Fibroblast of upper back skin (primary cell): ENCODE results near the gene SEZ6L2.
A peak's percentile ranks its signal among the peaks of the same experiment; 100 is the strongest.
"Not testable (repeated sequence)": the region's sequence is repeated elsewhere in the genome, so short reads cannot be mapped to it uniquely, and the experiment has no call there.

Experiments used
- DNase-seq: peaks from one replicate; pipeline ENCODE4 v3.0.0-alpha.2; 2013

The SEZ6L2 gene

DNA sequence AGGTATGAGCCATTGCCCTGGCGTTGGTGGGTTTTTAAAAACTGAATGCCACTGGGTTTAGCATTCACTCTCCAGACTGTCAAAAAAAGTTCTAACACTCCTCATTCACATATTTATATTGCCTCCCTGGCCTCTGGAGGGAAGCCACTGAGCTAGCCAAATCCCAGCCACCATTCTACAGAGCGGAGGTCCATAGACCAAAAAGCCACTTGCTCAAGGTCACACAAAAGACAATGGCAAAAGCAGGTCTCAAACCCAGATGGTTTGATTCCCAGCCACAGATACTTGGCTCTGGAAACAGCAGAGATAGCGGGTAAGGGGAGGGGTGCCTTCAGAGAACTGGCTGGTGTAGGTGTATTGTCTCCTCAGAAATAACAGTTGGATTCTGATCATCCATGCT, 18.3 kb downstream of the SEZ6L2 start:
- DNase-seq = no peak

DNA sequence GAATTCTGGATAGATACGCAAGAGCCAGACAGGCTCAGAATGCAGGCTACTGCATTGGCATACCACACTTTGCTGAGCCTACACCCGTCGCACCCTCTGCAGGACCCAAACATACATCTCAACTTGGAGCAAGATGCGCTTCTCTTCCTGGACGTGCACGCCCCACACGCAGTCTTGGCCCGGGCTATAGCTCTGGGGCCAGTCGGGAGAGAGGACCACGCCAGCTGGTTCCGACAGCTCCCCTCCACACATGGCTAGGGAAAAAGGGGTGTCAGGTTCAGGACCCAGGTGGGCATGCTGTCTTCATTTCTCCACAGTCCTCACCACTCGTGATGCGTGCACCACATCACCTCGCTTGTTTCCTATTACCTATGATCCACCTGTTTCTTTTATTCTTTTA, 21.2 kb downstream of the SEZ6L2 start:
- no peak for DNase-seq

DNA sequence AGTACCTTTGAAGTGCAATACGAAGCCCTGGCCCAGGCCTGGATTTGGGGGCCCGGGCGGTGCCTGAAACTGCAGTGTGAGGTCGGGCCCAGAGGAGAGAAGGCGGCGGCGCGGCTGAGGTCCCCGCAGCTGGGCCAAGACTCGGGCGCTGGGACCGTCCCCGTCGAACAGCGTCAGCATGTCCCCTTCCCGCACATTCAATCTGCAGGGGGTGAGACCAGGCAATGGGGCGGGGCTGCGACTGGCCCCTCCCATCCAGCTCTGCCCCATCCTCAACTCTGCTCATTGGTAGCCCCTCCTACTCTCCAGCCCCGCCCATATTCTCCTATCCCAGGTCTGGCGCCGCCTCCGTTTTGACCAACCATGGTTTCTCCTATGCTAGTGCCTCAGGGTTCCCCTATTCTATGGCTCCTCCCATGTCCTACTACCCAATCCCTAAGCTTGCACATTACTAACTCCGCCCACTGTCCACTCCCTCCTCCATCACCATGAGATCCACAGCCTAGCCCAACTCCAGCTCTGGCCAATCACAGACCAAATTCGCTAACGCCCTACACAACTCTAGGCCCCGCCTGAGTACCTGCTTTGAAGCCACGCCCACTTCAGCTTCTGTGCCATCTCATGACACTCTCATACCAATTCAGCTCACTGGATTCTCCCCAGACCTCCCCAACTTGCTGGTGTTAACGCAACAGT, 21.9 kb downstream of the SEZ6L2 start:
- DNase-seq = no peak

DNA sequence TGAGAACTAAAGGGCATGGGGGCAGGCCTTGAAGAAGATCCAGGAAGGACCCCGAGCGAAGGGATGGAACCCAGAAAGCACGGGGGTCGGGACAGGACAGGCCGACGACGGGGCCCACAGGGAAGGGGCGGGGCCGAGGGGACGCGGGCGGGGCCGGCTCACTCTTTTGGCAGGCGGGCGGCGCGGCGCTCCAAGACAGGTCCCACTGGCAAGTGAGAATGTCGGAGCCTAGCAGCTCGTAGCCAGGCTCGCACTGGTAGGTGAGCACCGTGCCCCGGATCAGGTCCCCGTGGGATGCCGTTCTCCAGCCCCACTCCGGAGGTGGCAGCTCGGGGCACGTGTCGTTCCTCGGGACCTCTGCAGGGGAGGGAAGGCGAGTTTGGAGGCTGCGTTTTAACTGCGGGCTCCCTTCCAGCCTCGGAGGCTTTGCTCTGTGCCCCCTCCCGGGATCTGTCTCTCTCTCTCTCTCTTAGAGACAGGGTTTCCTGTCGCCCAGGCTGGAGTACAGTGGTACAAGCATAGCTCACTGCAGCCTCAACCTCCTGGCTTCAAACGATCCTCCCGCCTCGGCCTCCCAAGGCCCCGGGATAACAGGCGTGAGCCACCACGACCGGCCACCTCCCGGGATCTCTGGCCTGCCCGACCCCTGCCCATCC, 22.6 kb downstream of the SEZ6L2 start:
- DNase-seq = no peak

DNA sequence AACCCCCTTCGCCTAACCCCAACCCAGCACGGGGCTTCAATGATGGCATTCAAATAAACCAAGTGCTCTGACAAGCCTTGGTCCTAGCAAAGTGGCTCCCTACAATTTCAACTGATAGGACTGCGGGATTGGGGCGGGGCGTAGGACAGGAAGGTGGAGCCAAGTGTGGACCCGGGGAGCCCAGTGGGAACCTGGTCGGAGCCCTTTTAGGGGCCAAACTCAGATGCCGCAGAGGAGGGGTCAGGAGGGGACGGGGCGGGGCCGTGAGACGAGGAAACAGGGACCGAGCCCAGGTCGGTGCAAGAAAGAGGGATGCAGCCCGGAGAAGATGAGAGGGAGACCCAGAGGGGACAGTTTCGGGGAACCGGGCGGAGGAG, 23.1 kb downstream of the SEZ6L2 start:
- DNase-seq = no peak

DNA sequence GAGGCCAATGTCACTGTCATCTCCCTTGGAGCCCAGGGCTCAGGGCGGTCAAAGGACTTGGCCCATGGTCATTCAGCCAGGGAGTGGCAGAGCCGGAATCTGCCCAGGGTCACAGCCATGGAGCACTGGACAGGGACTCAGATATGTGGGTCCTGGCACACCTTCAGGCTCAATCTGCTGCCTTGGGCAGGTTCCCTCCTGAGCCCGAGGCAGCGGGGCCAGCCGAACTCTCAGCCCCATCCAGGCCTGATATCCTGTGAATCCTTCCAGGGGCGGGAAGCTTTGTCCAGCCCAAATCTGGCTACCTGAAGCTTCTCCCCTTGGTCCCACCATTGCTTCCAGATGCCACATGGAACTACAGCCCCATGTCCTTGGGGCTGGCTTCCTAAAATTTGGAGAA, 24.1 kb downstream of the SEZ6L2 start:
- DNase-seq = no peak

DNA sequence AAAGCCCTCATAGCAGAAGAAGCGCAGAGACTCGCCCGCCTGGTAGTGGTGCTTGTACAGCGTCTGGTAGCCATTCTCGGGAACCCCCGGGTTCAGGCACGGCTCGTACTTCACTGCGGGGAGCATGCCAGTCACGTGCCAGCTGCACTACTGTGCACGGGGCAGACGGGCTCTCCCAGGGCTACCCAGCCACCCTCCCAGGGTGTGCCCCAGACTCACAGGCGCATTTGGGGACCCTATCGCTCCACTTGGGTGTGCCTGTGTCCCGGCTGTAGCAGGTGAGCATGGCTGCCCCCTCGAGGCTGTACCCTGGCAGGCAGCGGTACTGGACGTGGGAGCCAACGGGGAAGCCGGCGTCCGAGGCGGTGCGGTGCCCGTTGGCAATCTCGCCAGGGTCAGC, 26.0 kb downstream of the SEZ6L2 start:
- DNase-seq = no peak

DNA sequence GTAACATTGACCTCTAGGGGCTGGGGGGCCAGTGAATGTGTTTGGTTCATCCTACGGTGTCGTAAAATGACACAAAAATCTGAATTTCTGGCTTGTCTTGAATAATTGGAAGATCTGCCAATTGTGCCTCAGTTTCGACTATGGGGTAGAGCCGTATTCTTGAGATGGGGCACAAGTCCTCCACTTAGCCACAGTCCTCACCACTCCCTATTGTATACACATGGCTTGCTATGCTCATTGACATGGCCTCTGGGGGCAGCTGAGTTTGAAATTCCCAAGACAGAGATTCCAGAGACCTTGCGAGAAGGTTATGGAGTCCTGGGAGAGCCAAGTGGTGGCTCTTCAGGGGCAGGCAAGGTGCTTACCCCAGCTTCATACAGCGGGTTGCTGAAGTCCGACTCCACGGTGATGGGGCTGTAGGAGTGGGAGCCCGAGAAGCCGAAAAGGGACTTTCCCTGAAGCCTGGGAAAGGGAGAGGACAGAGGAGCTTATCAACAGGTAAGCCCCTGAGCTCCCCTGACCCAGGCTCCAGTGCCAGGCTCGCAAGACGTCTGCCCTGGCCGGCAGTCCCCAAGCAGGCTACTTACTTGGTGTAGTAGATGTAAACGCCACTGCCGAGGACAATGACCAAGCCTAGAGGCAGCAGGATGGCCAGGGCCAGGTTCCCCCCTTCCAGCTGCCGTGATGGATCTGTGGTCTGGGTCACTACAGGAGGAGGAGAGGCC, 27.4 kb downstream of the SEZ6L2 start:
- DNase-seq = no peak

DNA sequence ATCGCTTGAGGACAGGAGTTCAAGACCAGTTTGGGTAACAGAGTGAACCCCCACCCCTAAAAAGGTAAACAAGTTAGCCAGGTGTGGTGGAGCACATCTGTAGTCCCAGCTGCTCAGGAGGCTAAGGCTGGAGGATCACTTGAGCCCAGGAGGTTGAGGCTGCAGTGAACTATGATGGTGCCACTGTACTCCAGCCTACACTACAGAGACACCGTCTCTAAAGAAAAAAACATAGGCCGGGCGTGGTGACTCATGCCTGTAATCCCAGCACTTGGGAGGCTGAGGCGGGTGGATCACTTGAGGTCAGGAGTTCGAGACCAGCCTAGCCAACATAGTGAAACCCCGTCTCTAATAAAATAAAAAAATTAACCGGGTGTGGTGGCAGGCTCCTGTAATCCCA, 30.3 kb downstream of the SEZ6L2 start:
- not testable (repeated sequence) for DNase-seq

DNA sequence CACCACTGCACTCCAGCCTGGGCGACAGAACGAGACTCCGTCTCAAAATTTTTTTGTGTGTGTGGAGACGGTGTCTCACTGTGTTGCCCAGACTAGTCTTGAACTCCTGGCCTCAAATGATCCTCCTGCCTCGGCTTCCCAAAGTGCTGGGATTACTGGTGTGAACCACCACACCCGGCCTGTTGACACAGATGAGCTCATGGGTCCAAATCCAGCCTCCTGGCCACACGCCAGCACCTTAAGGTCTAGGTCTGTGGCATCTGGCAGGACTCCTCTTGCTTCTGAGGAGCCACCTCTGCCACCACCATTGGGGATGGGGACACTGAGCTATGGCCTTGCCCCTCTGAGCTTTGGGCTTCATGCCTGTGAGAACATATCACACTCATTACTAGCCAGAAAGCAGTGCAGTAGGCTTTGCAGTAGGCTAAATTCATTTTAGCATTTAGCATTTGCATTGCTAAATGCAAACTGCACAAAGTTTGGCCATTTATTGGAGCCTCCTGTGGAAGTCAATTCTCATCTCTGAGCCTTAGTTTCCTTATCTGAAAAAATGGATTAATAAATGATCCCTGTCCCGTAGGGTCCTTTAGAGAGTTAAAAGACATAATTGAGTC, 30.8 kb downstream of the SEZ6L2 start:
- no peak for DNase-seq

DNA sequence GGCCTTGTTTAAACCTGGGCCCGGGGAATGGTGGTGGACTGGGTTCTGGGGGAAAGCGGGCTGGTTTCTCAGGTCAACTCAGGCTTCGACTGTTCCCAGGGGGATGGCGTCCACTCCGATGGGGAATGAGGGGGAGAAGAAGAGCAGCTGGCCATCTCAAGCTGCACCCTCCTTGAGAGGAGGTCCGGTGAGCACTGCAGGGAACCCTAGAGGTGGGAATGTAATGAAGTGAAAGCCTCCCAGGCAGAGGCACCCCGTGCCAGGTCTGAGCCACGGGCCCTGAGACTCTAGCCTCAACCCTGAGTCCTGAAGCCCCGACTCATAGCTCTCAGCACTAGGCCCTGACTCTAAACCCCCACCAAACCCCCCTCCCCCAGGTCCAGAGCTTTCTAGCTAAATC, 35.1 kb downstream of the SEZ6L2 start:
- no peak for DNase-seq

DNA sequence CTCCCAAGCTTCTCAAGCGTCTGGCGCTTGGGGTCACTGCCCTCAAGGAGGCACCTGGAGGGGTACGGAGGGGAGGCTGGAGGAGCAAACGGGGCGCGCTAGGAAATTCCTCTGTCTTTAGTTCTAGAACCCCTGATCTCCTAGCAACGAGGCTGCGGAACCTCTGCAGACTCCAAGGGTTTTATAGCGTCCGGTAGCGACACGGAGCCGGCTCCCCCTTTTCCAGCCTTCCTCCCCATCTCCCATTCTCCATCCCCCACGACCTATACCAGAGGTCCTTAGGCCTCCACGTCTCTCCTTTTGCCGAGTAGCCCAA, 35.7 kb downstream of the SEZ6L2 start:
- no peak for DNase-seq

DNA sequence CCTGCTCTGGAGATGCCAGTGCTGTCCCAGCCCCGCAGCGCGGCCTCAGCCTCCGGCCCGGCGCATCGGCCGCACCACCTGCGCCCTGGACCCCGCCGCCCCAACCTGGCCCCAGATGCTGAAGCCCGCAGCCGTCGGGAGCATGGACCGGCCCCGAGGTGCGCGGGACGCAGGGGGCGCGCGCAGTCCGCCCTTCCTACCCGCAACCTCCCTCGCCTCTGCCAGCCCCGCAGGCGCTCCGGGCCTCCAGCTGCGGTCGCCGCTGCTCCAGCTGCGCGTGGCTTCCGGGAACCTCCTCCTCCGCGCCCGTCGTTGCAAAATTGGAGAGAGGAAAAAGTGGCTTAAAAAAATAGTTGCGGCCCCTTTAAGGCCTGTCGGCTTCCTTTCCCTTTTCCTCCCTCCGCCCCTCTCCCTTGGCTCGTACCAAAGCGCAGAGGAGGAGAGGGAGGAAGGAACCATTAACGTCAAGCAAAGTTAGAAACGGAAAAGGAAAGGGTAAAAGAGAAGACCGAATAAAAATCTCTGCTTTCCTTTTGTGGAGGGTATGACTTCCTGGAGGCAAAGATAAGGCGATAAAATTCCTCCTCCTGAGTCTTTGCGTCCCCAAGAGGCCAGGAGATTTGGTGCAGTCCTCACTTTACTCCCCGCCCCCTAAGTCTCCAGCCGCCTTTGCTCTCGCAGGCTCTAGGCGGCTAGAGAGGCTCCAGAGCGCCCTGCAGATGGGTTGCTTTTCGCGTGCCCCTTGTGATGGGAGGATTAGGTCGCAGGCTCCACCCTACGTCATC, 36.3 kb downstream of the SEZ6L2 start, which contains the start of gene CDIPT:
Gene CDIPT (minus strand): TSS at position 343 of the 785 bp plus-strand sequence. CDS start 369 bp downstream, outside the sequence.
- DNase-seq = peak; percentile 96

DNA sequence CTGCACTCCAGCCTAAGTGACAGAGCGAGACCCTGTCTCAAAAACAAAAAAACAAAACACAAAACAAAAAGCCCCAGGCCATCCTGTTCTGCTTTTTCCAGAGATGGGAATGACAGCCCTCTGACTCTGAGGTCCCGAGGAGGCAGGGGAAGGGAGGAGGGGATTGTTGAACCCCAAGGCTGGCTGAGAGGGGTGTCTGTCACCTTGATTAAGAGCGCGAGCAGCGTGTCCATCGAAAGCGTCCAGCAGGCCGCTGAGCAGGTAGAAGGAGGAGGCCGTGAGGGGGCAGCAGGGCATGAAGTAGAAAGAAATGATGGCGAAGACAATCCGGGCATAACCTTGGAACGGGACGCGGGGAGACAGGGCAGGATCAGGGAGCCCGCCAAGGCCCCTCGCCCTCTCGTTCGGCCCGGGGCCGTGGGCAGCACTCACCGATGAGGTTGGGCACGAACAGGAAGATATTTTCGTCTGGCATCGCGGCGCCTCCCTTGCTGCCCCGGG, 36.9 kb downstream of the SEZ6L2 start:
- DNase-seq = peak; percentile 16

DNA sequence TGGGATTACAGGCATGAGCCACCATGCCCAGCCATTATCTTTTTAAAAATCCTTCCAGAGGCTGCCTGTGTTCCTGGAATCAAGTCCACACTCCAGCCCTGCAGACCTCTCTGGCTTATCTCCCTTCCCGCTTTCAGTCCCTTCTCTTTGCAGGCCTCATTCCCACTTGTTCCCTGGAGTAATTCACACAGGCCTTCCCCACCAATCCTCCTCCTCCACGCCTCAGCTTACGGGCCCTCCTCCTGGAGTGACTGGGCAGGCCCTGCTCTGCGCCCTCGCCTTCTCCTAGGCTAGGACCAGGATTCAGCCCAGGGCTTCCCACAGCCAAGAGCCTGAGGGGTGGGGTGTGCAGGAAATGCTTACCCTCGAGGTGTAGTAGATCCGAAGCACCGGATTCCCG, 39.1 kb downstream of the SEZ6L2 start:
- DNase-seq = no peak

DNA sequence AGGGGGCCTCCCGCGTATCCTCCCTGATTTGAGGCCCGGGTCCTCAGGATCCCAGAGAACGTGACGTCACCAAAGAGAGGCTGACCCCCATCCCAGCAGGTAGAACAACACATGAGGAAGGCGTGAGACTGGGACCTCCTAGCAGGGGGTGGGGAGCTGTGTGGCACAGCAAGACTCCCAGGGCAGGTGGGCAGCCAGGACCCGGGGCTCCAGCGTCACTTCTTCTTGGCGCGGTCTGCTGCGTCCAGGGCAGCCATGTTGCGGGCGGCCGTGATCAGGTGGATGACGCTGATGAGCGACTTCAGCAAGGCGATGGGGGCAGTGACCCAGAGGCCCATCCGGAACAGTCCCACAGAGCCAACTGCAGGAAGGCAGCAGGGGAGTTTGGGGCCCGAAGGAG, 40.4 kb downstream of the SEZ6L2 start:
- no peak for DNase-seq

DNA sequence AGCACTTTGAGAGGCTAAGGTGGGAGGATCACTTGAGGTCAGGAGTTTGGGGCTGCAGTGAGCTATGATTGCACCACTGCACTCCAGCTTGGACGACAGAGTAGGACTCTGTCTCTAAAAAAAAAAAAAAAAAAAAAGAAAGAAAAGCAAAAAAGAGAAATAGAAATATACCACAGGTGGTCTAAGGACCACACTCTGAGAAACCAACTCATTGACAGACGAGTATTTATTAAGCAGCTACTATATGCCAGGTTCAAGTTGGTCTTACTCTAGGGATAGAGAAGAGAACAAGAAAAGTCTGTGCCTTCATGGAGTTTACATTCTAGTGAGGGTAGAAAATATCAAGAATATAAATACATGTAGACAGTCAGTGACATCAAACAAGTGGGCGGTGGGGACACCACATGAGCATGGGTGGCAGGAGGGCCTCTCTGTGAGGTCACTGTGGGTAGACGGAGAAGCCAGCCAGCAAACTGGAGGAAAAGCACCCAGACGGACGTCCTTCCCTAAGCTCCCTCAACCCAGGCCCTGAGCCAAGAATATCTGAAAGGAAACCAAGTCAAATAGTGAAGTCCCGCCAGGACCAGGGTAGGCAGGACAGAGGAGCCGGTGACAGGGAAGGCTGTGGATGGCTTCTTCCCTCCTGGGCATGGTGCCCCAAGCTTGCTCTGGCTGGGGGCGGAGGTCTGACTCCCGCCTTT, 41.1 kb downstream of the SEZ6L2 start:
- DNase-seq = no peak

DNA sequence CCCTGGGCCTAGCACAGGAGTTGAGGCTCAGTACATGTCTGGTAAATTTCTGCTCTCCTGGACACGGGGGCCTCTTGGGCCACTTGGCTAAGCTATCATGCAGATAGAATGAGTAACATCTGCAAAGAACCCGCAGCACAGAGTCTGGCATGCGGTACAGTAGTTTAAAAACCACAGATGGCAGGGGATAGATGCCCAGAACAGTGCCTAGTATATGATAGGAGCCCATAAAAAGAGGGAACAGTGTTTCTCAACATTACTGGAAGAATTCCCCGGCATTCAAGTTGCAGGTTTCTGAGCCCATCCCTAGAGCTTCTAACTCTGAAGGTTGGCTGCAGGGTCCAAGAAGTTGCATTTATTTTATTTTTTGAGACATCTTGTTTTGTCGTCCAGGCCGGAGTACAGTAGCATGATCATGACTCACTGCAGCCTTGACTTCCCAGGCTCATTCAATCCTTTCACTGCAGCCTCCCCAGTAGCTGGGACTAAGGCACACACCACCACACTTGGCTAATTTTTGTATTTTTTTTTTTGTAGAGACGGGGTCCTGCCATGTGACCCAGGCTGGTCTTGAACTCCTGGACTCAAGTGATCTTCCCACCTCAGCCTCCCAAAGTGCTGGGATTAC, 42.1 kb downstream of the SEZ6L2 start:
- DNase-seq = peak; percentile 52

DNA sequence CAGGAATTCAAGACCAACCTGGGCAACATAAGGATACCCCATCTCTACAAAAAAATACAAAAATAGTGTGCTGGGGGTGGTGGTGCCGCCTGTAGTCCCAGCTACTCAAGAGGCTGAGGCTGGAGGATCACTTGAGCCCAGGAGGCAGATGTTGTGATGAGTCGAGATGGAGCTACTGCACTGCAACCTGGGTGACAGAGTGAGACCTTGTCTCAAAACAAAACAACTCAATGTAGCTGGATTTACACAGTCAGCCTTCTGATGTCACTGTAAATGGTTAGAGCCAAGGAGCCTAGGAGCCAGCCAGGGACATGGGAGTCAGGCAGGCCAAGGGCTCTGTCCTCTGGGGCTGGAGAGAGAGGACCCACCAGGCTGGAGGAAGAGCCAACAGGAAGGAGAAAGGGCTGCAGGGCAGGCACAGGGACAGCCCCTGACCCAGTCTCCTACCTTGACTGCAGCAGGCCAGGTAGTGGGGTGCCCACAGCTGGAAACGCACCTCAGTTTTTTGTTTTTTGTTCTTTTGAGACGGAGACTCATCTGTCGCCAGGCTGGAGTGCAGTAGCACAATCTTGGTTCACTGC, 44.7 kb downstream of the SEZ6L2 start:
- no peak for DNase-seq

DNA sequence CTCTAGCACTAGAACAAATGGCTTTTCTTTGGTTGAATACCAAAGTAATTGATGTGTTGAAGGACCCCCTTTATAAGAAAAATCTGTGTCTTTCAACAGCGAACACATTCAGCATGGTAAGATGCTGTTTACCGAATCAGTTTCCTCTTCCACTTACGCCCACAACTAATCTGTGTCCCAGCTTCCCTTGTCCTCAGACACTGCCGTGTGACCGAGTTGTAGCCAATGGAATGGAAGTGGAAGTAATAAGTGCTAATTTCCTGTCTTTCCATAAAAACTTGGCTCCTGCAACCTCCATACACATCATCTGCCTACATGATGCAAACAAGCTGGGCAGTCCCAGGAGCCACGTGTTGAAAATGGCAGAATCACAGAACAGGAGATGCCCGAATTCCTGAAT, 46.7 kb downstream of the SEZ6L2 start:
- DNase-seq = peak; percentile 59

DNA sequence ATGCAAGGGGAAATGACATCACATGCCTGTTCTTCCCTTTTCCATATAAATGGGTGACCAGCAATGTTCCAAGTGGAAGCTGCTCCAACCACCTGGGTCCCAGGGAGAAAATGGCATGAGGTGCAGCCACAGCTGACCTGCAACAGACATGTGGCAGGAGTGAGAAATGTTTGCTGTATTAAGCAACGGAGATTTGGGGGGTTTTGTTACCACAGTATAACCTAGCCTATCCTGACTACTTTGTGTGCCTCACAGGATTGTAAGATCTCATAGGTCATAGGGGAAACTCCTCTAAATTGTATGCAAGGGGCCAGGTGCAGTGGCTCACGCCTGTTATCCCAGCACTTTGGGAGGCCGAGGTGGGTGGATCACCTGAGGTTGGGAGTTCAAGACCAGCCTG, 48.4 kb downstream of the SEZ6L2 start:
- no peak for DNase-seq
